CD4-positive, alpha-beta T cell treated with Interleukin-17A for 1 hour (primary cell): Measurements from ENCODE around the gene CILP2.

Experiments used
- DNase-seq: peaks from one replicate; pipeline ENCODE4 v3.0.0-alpha.2; 2020

Gene CILP2

DNA sequence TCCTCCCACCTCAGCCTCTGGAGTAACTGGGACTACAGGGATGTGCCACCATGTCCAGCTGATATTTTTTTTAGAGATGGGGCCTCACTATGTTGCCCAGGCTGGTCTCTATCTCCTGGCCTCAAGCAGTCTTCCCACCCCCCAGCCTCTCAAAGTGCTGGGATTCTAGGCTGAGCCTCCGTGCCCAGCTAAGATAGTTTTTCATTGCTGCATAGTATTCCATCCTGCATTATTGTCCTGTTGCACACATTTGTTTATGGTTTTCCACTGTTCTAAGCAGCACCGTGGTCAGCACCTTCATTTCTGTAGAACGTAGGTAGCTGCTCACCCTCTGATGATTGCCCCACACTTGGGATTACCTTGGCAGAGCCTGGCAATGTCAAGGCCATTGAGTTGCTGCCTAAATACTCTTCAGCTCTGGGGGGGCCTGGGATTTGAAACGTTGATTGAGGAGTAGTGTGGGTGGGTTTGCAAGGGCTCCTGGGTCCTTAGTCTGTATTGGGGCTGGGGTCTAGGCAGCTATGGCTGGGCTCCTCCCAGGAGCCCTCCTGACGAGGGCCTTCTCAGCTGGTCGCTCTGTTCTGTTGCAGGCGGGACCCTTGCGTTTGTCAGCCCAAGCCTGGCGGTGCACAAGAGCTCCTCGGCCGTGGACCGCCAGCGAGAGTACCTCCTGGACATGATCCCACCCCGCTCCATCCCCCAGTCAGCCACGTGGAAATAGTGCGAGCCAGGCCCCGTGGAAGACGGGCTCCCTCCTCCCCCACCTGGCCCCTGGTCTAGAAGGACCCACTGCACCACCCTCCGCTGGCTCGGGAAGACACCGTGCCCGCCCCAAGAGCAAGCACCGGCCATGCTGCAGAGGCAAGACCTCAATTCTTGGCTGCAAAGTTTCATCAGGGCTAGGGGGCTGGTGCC, 33.1 kb upstream of the CILP2 start:
- DNase-seq, result no peak

DNA sequence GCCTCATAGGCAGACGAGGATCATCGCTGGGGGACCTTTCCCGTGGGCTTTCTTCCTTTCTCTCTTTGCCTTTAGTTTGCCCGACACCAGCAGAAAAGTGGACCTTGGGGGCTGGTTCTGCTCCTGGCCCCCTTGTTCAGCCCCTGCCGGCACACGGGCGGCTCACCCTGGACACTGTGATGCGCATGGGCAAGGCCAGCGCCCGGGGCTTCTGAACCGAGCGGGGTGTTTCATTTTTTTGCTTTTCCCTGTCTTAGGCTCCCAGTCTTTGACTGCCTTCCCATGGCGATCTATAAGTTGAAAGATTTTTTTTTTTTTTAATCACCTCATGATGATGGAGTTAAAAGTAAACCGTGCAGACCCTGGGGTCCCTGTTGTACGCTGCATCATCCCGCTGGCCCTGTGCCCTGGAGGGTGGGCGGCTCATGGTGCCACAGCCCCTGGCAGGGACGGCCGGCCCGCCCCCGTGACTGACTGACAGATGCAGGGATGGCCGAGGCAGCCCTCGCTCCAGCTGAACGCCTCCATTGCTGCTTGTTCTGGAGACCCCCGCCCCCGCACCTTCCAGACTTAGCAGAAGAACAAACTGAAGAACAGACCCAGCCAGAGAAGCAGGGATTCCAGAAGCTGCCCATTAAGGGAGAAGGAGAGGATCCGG, 32.3 kb upstream of the CILP2 start:
- no peak for DNase-seq

DNA sequence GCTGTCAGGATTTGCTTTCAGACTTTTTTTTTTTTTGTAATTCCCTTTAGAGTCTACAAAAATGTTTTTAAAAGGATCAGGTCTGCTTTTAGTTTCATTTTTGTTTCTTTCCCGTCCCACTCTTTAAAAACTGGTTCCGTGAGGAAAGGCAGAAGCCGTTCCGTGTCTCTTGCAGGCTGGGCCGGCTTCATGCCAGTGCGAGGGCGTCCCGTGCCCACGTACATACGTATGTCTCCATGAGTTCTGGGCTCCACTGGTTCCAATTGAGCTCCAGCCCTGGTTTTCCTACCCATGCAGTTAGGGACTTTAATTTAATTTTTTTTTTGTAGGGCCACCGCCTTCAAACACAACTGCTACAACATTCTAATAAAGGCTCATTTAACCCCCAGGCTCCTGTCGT, 31.5 kb upstream of the CILP2 start:
- no peak for DNase-seq

DNA sequence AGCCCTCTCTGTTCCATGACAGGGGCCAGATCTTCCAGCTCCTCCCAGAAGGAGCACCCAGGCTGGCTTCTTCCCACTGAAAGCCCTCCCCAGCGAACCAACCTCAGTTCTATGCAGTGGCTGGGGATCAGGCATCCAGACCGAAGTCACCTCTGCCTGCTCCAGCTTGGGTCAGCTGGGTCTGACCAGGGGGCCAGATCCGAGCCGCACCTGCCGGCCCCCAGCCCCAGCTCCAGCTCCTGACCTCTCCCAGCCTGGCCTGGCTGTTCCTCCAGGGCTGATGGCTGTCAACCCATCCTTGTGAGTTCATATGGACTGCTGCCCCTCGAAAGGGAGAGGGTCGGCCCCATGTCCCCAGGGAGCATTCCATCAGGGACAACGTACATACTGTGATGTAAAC, 30.7 kb upstream of the CILP2 start:
- DNase-seq, result no peak

DNA sequence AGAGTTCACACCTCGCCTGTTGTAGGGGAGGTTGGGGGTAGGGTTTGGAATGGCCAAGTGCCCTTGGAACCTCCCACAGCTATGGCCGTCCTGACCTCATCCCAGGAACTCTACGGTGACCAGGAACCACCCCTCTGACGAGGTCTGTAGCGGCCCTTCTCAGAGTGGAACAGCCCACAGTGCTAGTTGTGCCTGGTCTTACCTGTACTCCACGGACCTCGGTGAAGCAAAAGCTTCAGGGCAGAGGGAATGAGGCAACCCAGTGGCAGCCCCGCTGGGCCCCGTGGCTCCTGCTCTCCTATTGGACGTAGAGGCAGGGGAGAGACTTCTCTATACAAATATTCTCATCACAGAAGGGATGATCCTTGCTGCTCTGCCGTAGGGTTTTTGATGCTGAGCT, 29.8 kb upstream of the CILP2 start:
- no peak for DNase-seq

DNA sequence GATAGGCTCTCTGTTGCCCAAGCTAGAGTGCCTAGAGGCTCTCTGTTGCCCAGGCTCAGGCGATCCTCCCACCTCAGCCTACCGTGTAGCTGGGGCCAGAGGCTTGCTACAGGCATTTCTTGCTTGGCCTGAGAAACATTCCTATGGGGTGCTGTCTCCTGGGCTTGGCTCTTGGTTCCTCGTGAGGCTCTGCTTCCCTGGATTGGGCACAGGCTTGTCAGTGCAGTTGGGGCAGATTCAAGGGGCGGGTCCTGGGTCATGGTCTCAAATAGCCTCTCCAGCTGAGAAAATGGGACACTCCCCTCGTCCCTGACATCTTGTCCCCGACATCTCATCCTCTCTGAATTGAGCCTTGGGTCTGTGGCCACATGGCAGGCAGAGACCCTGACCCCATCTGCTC, 27.6 kb upstream of the CILP2 start:
- no peak for DNase-seq

DNA sequence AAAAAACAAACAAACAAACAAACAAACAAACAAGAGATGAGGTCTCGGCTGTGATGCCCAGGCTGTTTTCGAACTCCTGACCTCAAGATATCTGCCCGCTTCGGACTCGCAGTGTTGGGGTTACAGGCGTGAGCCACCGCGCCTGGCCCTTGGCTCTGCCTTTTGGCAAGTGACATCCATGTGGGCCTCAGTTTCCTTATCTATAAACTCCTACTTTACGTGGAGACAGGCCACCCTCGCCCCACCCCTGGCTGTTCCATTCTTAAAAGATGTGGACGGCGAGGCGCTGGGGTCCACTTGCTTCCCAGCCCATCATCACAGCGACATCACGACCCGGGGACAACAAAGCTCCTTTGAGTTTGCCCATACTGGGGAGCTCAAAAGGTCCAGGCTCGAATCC, 24.4 kb upstream of the CILP2 start:
- DNase-seq, result no peak

DNA sequence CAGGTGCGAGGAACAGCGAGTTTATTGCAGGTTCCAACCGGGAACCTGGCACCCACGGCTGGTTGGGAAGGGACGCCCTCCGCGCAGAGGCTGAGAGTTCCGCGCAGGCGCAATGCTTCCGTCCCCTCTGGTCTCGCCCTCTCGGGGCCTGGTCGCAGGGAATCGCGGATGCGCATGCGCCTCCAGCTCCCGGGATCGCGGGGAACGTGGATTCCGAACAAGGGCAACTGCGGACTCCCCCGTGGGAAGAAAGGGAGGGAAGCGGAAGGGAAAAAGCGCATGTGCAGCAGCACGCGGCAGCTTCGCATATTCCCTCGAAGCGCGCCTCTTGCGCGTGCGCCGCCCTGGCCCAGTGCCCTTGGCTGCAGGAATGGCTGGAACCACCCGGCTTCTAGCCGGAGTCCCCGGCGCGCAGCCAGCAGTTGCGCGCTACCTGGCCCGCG, 23.8 kb upstream of the CILP2 start:
- peak; percentile 17 for DNase-seq

DNA sequence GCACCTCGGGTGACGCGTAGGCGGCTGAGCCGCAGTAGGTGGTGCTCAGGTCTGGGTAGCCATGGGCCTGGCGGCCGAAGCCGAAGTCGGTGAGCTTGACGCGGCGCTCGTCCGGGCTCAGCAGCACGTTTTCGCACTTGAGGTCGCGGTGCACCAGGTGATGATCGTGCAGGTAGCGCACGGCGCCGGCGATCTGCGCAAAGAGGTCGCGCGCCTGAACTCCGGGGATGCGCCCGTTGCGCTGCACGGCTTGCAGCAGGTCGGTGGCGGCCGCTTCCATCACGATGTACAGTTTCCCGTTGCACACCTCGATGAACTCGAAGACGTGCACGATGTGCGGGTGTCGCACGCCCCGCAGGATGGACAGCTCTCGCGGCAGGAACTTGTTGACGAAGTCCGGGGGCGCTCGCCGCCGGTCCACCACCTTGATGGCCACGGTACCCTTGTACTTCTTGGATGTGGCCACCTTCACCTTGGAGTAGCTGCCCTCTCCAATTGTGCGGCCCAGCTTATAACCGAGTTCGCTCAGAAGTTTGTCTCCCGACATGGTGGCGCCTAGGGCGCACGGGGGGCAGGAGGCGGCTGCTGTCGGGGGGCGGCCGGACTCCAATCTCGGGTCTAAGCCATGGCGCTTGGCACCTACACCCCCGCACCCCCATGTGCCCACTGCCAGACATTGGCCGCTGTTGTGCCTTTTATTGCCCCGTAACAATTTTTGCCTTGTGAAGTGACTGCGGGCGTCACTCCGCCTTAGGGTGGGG, 23.0 kb upstream of the CILP2 start, which contains the start of gene TSSK6:
Gene TSSK6 (minus strand): TSS at position 668 of the 761 bp plus-strand sequence. CDS start 121 bp downstream, at position 547.
- no peak for DNase-seq

DNA sequence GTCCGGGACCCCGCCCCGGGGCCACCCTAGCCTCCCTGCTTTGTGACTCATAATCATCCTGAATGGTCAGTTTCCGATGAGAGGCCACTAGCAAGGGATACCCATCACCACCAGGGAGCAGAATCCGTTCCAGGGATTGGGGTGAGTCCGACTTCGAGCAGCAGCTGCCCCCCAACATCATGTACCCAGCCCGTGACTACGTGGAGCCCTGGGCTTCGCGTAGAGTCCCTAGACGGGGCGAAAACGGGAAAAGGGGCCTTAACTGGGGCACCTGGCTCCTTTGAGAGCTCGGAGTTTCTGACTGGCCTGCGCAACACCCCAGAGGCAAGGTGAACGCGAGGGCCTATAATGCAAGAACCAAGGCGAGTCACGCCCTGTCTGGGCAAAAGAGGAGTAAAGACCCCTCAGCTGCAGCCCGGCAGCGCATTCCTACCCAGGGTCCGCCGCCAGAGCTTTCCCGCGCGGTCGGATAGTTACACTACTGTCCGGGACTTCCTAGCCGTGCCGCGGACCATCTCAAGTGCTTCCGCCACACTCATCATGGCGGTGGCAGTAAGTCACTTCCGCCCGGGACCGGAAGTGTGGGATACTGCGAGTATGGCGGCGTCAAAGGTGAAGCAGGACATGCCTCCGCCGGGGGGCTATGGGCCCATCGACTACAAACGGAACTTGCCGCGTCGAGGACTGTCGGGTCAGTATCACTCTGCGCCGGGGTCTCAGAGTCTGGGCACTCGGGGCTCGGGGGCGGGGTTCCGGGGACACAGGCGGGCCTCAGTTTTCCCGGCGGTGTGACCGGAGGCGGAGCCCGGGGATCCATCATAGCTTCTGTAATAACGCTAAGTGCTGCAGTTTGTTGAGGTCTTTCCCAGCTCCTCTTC, 22.2 kb upstream of the CILP2 start, which contains the start of gene NDUFA13:
Gene NDUFA13 (plus strand): TSS at position 584 of the 878 bp plus-strand sequence. CDS start 14 bp downstream, at position 598.
- peak; percentile 96 for DNase-seq

DNA sequence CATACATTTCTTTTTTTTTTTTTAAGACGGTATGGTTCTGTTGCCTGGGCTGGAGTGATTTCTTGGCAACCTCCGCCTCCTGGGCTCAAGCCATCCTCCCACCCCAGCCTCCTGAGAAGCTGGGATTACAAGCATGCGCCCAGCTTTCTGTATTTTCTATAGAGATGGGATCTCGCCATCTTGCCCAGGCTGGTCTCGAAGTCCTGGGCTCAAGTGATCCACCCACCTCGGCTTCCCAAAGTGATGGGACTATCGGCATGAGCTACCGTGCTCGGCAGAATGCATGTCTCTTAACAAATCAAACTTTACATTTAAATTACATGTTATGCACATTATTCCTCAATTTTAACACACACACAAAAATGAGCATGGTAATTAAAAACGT, 20.8 kb upstream of the CILP2 start:
- DNase-seq, result no peak

DNA sequence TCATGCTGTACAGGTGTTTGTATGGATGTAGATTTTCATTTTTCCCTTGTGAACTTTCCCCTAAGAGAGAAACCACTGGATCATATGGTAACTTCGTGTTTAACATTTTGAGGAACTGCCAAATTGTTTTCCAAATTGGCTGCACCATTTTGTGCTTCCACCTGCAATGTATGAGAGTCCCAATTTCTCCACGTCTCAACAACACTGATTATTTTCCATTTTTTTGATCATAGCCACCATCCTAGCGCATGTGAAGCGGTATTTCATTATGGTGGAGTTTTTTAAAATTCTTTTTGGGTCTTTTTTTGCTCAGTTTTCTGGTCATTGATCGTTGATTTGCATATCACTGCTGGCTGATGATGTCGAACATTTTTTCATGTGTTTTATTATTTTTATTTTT, 17.1 kb upstream of the CILP2 start:
- DNase-seq, result no peak

DNA sequence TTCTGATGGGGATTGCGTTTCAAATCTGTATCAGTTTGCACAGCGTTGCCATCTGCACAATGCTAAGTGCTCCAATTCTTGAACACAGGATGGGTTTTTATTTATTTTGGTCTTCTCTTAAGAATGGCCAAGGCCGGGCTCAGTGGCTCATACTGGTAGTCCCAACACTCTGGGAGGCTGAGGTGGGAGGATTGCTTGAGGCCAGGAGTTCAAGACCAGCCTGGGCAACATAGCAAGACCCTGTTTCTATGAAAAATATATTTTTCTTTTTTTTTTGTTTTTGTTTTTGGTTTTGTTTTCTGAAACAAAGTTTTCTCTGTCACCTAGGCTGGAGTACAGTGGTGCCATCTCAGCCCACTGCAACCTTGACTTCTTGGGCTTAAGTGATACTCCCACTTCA, 14.9 kb upstream of the CILP2 start:
- DNase-seq, result no peak

DNA sequence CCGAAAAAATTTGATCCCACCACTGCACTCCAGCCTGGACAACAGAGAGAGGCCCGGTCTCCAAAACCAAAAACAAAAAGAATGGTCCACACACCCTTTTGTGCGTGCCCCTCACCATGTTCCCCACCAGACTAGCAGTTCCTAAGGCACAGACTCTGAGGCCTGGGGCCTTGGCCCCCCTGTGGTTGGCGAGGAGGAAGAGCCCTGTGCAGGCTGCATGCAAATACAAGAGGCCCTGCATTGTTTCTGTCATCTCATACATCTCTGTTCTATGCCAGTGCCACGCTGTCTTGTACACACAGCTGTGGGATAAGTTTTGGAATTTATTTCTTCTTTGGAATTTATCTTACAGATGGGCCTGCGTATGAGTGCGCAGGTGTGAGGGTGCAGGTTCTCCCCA, 14.0 kb upstream of the CILP2 start:
- no peak for DNase-seq

DNA sequence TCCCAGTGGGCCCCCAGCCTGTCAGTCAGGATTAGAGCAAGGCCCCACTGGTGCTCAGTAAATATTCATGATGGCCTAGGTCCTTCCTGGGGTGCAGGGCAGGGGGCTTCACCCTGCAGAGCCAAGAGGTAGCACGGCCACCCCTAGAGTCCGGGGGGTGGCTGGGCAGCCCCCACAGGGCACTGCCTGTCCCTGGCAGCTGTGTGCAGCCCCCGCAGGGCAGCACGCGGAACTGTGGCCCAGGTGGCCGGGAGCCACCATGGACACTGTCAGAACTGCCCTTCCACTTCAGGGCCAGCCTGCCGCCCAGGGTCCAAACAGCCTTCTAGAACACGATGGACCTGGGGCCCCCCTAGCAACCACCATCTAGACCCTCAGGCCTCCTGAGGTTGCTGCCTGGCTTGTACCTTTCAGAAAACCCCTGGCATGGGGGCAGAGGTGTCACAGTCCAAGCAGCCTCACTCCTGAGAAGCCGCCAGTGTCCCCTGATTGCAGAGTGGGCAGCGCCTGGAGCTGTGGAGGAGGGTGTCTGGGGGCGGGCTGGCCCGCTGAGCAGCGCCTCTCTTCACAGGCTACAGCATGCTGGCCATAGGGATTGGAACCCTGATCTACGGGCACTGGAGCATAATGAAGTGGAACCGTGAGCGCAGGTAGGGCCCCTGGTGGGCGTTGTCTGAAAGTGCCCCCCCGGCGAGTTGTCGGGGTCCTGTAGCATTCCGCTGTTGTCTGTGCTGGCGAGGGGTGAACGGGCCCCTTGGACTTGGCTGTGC, 12.3 kb upstream of the CILP2 start:
- no peak for DNase-seq

DNA sequence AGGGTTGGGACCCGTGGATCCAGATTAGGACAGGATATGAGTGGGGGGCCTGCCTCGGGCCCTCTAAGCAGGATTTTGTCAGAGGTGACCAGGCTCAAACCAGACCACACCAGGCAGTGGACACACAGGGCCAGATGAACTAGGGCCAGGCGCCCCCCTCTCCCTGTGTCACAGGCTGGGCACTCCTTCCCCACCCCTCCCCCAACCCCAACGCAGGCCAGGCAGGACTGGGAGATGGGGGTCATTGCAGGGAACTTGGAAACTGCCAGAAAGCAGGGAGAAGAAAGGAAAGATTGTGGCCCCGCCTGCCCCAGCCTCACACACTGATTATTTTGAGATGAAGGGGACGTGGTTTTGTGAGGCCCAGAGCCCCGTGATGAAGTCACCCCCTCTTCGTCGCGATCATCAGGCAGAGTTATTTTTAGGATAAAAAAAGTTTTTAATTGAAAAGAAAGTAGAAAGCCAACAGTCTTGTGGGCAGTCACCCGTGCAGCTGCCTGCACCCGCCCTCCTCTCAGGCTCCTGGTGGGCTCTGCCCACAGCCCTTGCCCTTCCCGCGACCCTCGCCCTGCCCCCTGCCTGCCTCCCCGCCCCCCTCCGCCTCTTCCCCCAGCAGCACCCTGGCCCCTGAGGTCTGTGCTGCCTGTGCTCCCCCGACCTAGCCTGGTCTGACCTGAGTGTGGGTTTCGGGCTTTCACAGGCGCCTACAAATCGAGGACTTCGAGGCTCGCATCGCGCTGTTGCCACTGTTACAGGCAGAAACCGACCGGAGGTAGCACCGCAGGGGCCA, 11.3 kb upstream of the CILP2 start:
- no peak for DNase-seq

DNA sequence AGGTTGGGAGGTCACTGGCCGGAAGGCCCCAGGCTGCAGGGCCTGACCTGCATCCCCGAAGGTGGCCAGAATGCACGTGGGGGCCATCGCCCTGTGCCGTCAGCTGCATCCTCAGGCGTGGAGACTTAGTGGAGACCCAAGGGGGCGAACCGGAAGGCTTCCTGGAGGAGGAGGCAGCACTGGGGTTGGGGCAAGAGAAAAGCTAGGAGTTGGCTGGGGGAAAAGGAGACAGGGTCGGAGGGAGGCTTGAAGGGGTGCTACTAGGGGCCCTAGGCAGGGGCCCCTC, 10.8 kb upstream of the CILP2 start:
- DNase-seq, result no peak

DNA sequence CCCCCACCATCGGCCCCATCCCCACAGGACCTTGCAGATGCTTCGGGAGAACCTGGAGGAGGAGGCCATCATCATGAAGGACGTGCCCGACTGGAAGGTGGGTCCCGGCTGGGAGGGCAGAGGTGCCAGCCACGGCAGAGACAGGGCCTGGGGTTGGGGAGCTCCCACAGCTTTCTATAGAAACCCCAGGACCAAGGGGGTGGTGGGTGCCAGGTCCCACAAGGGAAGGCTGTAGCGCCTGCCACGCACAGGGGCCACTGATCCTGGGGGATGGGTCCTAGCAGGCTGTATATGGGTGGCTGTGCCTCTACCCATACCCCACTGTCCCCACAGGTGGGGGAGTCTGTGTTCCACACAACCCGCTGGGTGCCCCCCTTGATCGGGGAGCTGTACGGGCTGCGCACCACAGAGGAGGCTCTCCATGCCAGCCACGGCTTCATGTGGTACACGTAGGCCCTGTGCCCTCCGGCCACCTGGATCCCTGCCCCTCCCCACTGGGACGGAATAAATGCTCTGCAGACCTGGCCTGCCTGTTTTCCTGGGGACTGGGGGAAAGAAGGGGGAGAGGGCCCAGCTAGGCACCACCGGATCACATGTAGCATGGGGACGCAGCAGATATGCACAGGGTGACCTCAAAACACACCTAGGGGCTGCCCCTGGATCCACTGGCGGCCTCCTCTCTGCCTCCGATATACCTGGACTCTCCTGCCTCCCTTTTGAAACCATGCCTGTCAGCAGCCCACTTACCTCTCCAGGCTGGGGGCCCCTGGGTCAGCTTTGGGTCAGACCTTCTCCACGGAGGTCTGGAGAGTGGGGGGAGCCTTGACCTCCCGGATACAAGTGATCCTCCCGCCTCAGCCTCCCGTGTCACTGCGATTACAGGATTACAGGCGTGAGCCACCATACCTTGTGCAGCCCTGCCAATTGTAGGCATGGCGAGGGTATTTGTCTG, 10.1 kb upstream of the CILP2 start:
- no peak for DNase-seq

DNA sequence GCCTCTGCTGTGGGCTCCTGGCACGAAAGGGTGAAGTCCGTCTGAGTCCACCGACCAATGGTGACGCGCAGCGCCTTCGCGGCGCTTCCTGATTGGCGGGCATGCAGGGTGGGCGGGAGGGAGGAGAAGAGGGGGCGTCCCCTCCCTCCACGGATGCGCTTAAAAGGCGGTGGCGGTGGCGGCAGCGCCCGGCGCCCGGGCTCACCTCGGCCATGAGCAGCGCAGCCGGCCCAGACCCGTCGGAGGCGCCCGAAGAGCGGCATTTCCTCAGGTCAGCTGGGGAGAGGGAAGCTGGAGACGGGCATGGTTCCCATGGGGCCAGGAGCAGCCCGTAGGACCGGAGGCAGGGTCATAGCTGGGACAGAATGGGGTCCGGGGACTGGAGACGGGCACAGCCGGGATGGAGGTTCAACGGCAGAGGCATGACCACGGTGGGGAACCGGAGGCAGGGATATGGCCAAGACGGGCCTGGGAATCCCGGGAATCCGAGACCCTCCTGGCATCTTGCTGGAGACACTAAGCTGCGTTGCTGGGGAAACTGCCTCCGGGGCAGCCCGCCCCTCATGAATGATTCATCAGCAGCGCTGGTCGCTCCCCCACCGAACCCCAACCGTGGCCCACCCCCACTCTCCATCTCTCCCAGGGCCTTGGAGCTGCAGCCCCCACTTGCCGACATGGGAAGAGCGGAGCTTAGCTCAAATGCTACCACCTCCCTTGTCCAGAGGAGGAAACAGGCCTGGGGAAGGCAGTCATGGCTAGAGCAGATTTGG, 9.2 kb upstream of the CILP2 start, which contains the start of gene YJEFN3:
Gene YJEFN3 (plus strand): TSS at position 191 of the 770 bp plus-strand sequence. CDS start 22 bp downstream, at position 213.
- no peak for DNase-seq
